NK-92 (cell line): ENCODE results near the gene NAT8L.
"Not testable (repeated sequence)": the region's sequence is repeated elsewhere in the genome, so short reads cannot be mapped to it uniquely, and the experiment has no call there.

ENCODE experiments used
- DNase-seq: peaks from one replicate; lab custom pipeline; 2025; ENCODE audit not compliant: unreplicated experiment; lab: John Stamatoyannopoulos, UW

The NAT8L gene, protein sequence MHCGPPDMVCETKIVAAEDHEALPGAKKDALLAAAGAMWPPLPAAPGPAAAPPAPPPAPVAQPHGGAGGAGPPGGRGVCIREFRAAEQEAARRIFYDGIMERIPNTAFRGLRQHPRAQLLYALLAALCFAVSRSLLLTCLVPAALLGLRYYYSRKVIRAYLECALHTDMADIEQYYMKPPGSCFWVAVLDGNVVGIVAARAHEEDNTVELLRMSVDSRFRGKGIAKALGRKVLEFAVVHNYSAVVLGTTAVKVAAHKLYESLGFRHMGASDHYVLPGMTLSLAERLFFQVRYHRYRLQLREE

DNA sequence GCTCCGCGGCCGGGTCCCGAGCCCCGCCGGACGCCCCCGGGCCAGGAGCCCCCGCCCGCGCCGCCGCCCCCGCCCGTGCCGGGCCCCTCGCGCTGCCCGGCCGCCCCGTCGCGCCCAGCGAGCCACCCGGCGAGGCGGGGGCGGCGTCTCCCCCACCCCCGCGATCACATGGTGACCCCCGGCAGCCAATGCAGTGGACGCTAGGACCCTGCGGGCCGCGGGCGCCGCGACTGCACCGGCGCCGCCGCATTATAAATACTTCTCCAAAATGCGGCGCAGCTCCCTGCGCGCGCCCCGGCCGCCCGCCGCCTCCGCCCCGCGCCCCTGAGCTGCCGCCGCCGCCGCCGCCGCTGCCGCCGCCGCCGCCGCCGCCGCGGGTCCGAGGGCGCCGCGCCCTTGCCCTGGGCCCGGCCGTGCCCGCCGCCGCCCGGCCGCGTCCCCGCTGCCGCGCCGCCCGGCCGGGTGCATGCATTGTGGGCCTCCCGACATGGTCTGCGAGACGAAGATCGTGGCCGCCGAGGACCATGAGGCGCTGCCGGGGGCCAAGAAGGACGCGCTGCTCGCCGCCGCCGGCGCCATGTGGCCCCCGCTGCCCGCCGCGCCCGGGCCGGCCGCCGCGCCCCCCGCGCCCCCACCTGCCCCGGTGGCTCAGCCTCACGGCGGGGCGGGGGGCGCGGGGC is at the start of gene NAT8L:
NAT8L (plus strand) TSS at position 282 of the 680 bp plus-strand sequence; CDS start at position 467, 185 bp downstream.
- no peak for DNase-seq

DNA sequence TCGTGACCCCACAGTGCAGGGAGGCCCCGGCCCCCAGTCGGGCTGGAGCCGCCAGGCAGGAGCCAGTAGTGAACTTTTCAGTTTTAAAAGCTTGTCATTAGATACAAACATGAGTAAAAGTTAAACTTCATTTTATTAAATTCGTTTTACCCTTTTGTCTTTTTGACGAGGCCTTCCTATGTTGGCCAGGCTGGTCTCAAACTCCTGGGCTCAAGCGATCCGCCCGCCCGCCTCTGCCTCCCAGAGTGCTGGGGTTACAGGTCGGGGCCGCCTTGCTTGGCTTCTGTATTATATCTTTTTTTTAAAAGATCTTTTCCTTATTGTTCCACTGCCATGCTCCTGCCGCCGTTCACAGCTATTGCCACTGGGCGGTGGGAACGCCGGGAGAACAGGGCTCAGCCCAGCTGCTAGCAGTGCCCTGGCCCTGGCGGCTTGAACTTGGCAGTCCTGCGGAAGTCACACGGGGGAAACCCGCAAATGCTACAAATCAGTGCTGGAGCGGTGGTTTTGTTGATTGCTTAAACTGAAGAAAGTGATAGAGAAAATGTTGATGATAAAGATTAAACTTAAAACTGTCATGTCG is 49.4 kb upstream of the NAT8L start:
- no peak for DNase-seq

DNA sequence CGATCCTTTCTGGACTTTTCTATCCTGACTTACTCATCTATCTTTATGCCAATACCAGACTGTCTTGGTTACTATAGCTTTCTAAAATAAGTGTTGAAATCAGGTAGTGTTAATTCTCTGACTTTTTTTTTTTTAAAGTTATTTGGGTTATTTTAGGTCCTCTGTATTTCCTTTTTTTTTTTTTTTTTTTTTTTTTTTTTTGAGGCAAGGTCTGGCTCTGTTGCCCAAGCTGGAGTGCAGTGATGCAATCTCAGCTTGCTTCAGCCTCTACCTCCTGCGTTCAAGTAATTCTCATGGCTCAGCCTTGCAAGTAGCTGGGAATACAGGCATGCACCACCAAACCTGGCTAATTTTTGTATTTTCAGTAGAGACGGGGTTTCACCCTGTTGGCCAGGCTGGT is 47.5 kb upstream of the NAT8L start:
- no peak for DNase-seq

DNA sequence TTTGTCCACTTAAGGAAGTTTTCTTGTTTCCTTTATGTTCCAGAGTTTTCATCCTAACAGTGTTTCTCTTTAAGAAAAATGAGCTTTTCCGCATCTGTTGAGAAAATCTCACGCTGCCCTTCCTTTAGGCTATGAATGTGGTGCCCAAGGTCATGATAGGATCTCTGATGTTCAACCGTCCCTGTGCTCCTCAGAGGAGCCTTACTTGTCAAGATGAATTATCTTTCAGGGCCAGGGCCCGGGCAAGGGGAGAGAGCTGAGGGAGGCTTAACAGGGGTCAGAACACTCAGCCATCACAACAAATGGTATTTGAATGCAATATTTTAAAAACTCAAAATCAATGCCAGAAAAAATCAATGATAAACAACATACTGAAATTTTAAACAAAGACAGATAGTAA is 44.1 kb upstream of the NAT8L start:
- DNase-seq, result no peak

DNA sequence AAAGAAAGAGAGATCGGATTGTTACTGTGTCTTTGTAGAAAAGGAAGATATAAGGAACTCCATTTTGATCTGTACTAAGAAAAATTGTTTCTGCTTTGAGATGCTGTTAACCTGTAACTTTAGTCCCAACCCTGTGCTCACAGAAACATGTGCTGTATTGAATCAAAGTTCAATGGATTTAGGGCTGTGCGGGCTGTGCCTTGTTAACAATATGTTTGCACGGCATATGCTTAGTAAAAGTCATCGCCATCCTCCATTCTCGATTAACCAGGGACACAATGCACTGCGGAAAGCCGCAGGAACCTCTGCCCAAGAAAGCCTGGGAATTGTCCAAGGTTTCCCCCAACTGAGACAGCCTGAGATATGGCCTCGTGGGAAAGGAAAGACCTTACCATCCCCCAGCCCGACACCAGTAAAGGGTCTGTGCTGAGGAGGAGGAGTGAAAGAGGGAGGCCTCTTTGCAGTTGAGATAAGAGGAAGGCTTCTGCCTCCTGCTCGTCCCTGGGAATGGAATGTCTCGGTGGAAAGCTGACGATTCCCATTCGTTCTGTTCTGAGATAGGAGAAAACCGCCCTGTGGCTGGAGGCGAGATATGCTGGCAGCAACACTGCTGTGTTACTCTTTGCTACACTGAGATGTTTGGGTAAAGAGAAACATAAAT is 37.6 kb upstream of the NAT8L start:
- DNase-seq, result not testable (repeated sequence)

DNA sequence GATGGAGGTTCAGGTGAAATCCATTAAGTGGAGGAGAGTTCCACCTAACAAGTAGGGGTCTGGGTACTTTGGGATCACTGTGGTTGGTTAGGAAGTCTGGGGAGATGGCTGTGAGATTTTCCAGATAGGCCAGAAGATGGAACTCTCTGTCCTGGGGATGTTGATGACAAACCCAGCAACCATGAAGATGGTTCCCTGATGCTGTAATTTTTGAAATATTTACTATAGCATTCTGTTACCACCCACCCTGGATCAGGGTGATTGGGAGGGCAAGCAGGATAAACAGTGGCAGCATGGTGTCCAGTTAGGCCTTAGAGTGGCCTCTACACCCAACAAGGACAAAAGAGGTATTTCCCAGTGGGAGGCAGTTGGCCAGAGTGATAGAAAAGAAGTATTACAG is 34.4 kb upstream of the NAT8L start:
- DNase-seq, result no peak

DNA sequence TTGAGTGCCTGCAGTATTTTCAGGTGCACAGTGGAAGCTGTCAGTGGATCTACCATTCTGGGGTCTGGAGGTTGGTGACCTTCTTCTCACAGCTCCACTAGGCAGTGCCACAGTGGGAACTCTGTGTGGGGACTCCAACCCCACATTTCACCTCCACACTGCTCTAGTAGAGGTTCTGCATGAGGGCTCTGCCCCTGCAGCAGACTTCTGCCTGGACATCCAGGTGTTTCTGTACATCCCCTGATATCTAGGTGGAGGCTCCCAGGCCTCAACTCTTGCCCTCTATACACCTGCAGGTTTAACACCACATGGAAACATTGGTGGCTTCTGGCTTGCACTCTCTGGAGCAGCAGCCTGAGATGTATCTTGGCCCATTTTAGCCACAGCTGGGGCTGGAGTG is 33.3 kb upstream of the NAT8L start:
- DNase-seq, result no peak

DNA sequence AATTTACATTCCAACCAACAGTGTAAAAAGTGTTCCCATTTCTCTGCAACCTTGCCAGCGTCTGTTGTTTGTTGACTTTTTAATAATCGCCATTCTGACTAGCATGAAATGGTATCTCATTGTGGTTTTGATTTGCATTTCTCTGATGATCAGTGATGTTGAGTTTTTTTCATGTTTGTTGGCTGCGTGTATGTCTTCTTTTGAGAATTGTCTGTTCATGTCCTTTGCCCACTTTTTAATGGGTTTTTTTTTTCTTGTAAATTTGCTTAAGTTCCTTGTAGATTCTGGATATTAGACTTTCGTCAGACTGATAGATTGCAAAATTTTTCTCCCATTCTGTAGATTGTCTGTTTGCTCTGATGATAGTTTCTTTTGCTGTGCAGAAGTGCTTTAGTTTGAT is 32.0 kb upstream of the NAT8L start:
- not testable (repeated sequence) for DNase-seq

DNA sequence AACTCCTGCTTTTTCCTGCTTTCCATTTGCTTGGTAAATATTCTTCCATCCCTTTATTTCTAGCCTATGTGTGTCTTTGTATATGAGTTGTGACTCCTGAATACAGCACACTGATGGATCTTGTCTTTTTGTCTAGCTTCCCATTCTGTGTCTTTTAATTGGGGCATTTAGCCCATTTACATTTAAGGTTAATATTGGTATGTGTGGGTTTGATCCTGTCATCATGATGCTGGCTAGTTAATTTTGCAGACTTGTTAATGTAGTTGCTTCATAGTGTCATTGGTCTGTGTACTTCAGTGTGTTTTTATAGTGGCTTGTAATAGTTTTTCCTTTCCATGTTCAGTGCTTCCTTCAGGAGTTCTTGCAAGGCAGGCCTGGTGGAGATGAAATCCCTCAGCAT is 28.0 kb upstream of the NAT8L start:
- DNase-seq, result not testable (repeated sequence)

DNA sequence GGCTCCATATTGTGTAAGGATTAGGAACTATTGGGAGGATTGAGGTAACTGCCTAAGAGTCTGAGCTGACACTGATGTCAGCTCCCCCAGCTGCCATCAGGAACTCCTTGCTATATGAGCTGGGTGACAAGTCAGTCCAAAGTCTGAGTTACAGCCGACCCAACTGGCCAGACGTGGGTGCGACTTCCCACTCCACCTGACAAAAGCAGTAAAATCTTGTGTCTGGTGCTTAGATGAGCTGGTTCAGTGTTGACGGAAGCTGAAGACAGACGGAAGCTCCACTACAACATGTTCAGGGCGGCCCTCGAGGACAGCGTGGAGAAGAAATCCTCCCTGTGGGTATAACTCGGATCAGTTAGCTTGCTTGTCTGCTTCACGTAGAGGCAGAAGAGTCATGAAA is 22.8 kb upstream of the NAT8L start:
- no peak for DNase-seq

DNA sequence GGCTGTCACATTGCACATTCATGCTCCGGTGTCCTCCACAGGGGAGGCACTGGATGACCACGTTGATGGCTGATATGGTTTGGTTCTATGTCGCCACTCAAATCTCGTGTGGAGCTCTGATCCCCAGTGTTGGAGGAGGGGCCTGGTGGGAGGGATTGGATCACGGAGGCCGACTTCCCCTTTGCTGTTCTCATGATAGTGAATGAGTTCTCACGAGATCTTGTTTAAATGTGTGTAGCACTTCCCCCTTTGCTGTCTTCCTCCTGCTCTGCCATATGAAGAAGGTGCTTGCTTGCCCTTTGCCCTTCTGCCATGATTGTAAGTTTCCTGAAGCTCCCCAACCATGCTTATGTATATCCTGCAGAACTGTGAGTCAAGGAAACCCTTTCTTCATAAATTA is 22.3 kb upstream of the NAT8L start:
- DNase-seq, result no peak

DNA sequence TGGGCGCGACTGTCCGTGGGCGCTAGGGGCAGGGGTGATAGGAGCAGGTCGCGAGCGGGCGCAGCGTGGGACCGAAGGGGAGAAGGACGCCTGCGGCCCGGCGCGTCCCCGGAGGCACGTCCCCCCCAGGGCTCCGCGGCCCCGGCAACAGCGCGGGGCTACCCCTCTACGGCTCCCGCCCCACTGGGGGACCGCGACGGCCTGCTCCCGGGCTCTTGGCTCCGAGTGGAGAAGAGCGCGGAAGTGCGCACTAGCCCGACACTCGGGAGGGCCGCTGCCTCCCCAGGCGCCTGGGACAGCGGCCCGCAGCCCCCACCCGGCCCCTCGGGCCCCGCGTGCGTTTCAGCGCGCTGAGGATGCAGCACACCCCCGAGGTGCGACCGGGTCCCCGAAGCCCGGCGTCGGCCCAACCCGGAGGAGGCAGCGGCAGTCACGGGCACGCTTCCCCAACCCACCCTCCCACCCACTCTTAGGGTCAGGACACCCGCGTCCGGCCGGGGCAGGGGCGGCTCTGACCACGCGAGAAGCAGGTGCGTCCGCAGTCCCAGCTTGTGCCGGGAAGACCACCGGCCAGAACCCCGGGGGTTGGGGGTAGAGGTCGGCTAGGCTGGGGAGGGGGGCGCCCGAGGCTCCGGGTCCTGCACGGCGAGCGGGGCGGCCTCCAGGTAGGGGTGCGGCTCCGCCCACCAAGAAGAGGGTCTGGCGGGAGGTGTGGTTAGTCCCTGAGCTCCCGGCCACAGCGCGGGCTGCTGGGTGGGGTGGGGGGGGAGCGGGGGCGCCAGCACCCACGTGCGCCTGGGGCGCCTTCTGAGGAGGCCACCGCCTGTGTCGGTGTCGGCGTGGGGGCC is 18.5 kb upstream of the NAT8L start:
- DNase-seq, result no peak

DNA sequence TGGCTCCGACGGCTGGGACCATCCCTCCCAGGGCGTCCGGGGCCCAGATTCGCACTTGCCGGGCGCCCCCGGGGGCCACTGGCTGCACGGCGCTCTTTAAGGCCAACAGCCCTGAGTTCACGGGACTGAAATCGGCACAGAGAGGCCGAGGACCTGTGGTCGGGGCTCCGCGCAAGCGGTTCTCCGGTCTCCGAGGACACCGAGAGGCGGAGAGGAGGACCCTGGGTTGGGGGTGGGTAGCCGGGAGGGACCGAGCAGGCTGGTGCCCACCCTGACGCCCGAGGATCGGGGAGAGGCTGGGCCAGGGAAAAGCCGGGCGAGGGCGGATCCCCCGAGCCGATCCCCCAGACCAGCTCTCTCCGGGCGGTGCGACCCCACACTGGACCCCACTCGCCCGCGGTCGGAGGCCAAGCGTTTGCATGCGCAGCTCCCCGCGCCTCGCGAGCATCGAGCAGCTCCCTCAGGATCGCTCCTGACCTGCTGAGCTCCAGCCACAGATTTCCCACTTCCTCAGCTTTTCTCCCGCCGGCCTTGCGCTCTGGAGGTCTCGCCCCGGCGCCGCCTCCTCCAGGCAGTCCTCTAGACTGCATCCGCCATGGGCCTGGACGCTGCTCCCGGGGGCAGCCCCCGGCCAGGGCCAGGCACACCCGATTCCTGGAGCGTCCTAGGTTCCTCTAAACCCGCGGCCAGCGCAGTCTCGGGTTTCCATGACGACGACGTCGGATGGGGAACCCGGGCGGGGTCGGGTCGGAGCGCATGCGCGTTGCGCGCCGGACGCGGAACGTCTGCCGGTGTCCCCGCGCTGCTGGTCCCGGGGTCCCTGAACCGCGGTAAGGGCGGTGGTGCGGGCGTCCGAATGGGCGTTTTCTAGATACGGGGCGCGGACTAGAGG is 17.6 kb upstream of the NAT8L start:
- DNase-seq, result no peak

DNA sequence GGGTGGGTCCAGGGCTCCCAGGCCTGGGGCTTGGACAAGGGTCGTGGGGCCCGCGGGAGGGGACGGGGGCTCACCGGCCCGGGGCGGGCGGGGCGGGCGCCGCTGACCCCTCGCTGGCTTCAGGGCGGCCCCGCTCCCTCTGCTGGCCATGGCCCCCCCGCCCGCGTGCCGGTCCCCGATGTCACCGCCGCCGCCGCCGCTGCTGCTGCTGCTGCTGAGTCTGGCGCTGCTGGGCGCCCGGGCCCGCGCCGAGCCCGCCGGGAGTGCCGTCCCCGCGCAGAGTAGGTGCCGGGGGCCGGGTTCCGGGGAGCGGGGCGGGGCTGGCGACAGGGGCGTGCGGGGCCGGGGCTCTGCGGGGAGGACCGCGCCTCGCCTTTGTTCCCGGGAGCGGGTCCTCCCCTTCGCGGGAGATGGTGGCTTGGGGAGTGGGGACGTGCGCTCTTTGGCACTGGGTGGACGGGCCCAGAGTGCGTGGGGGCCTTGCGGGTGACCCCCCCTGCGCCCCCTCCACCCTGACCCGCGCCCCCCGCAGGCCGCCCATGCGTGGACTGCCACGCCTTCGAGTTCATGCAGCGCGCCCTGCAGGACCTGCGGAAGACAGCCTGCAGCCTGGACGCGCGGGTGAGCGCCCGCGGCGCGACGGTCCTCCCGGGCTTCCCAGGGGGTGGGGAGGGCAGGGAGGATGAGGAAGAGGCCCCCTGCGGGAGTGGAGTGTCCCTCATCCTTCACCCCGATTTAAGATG is 16.8 kb upstream of the NAT8L start:
- DNase-seq, result no peak

DNA sequence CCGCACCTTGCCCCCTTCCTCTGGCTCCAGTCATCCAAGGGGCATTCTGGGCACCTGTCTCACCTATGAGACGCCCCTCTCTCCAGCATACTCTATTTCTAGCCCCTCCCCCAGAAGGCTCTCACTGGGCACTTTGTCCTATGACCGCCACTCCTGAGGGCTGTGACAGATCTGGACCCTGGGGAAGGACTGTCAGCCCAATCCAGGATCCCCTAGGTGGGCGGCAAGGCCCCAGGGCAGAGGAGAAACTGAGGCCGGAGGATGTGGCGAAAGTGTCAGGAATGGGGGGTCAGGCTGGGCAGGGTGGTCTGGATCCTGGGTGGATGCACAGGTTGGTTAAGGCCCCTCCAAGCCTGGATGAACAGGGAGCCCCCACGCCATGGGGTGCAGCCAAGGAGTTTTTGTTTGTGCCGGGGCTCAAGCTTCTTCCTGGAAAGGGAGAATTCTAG is 16.2 kb upstream of the NAT8L start:
- DNase-seq, result no peak

DNA sequence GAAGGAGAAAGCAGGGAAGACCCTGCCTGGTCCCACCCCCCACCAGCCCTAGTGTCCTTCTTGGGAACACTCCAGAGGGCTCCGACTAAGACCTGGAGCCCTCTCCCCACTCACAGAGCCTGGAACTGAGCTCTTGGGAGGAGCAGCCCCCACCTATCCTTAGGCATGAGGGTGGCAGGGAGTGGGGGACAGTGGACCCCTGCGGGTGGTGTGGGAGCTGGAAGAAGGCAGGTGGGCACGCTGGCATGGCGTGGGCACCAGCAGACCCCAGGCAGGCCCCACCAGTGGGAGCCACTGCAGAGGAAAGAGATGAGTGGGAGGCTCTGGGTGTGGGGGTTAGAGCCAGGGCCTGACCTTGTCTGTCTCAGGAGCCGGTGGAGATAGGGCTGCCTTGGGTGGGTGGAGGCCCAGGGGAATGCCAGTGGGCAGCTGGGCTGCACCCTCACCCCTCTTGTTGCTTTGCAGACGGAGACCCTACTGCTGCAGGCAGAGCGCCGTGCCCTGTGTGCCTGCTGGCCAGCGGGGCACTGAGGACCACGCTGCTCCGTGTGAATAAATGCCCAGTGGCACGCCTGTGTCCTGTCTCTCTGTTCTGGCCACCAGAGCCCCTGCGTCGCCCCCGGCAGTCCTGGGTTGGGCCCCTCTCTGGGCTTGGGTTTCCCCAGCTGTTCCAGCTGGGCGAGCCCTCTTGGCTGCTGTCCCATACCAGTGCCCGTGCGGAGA is 15.6 kb upstream of the NAT8L start:
- DNase-seq, result no peak

DNA sequence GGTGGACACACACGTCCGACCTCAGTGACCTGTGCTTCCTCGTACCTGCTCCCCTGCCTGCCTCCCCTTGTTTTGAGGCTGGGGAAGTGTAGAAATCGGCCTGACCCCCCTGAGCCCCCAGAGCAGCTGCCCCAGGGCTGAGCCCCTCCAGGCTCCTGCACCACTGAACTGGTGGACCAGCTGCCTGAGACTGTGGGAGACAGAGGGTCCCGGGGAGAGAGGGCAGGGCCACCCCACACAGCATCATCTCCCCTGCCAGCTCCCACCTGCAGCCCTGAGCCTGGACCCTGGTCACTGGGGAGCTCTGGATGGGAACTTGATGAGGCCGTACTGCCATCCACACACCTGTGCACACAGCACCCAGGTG is 15.0 kb upstream of the NAT8L start:
- no peak for DNase-seq
